DMS153 (cell line): ENCODE data around the gene TMEM52B.
"Not testable (repeated sequence)": the region's sequence is repeated elsewhere in the genome, so short reads cannot be mapped to it uniquely, and the experiment has no call there.

Experiments
- DNase-seq: peaks from one replicate; lab custom pipeline; 2025; lab: John Stamatoyannopoulos, UW

The TMEM52B gene

GRCh38 chr12:10211940-10212738 is 33.3 kb downstream of the TMEM52B start:
- DNase-seq: peak; percentile 97

- DNase-seq: peak; percentile 76
Measured at GRCh38 chr12:10212739-10213131, 33.9 kb downstream of the TMEM52B start, which contains the start of gene GABARAPL1. Gene GABARAPL1, plus strand, starts transcription at chr12:10212877. Its CDS starts 253 bp downstream, at chr12:10213130.

GRCh38 chr12:10213168-10214135 is 34.6 kb downstream of the TMEM52B start:
- no peak for DNase-seq

GRCh38 chr12:10214136-10214894 is 35.5 kb downstream of the TMEM52B start:
- DNase-seq: no peak

GRCh38 chr12:10214895-10215267 is 36.0 kb downstream of the TMEM52B start:
- no peak for DNase-seq

- no peak for DNase-seq
Measured at GRCh38 chr12:10215436-10215835, 36.6 kb downstream of the TMEM52B start.

GRCh38 chr12:10215946-10216345 is 37.1 kb downstream of the TMEM52B start:
- not testable (repeated sequence) for DNase-seq

GRCh38 chr12:10218021-10218420 is 39.2 kb downstream of the TMEM52B start:
- DNase-seq: no peak

GRCh38 chr12:10220398-10221077 is 41.7 kb downstream of the TMEM52B start:
- no peak for DNase-seq

GRCh38 chr12:10221846-10222245 is 43.0 kb downstream of the TMEM52B start:
- no peak for DNase-seq

- no peak for DNase-seq
Measured at GRCh38 chr12:10223208-10223607, 44.4 kb downstream of the TMEM52B start.

GRCh38 chr12:10225426-10225825 is 46.6 kb downstream of the TMEM52B start:
- DNase-seq: not testable (repeated sequence)

- no peak for DNase-seq
Measured at GRCh38 chr12:10226086-10226485, 47.3 kb downstream of the TMEM52B start.

GRCh38 chr12:10226731-10227130 is 47.9 kb downstream of the TMEM52B start:
- DNase-seq: no peak

GRCh38 chr12:10227648-10228047 is 48.8 kb downstream of the TMEM52B start:
- no peak for DNase-seq

GRCh38 chr12:10234562-10234961 is 55.7 kb downstream of the TMEM52B start:
- DNase-seq: no peak

GRCh38 chr12:10235761-10236631 is 57.2 kb downstream of the TMEM52B start:
- DNase-seq: no peak

- DNase-seq: no peak
Measured at GRCh38 chr12:10236720-10237119, 57.9 kb downstream of the TMEM52B start.

GRCh38 chr12:10238526-10238925 is 59.7 kb downstream of the TMEM52B start:
- no peak for DNase-seq

GRCh38 chr12:10241290-10241689 is 62.5 kb downstream of the TMEM52B start:
- DNase-seq: no peak
